ENCODE measurements around the gene PDE1A.

DNA sequence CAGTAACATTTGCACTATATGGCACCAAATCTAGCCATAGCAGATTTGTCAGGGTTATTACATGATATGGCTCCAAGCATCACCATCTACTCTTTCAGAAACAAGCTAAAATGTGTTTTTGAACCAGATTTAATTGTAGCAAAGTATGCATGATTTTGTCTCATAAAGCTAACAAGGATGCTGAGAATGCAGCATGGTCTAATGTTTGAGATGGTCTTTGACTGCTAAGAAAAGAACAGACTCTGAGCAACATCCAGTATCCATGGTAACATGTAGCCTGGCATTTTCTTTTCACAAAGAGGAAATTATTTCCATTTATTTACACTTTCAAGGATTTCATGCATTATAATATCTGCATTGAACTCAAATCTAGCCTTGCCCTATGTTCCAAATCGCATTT, 206.5 kb downstream of the PDE1A start:
- TF ChIP-seq, protein P1, sequence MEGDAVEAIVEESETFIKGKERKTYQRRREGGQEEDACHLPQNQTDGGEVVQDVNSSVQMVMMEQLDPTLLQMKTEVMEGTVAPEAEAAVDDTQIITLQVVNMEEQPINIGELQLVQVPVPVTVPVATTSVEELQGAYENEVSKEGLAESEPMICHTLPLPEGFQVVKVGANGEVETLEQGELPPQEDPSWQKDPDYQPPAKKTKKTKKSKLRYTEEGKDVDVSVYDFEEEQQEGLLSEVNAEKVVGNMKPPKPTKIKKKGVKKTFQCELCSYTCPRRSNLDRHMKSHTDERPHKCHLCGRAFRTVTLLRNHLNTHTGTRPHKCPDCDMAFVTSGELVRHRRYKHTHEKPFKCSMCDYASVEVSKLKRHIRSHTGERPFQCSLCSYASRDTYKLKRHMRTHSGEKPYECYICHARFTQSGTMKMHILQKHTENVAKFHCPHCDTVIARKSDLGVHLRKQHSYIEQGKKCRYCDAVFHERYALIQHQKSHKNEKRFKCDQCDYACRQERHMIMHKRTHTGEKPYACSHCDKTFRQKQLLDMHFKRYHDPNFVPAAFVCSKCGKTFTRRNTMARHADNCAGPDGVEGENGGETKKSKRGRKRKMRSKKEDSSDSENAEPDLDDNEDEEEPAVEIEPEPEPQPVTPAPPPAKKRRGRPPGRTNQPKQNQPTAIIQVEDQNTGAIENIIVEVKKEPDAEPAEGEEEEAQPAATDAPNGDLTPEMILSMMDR (IDR thresholded peaks at IDR 0.05): no peak
- no peak for TF ChIP-seq EZH2 (IDR thresholded peaks at IDR 0.05; ENCODE audit: borderline replicate concordance, insufficient read depth, low read depth, low read length, poor library complexity, severe bottlenecking)

Data from B cell (primary cell).